ENCODE data around the gene CFAP157.

Gene CFAP157

DNA sequence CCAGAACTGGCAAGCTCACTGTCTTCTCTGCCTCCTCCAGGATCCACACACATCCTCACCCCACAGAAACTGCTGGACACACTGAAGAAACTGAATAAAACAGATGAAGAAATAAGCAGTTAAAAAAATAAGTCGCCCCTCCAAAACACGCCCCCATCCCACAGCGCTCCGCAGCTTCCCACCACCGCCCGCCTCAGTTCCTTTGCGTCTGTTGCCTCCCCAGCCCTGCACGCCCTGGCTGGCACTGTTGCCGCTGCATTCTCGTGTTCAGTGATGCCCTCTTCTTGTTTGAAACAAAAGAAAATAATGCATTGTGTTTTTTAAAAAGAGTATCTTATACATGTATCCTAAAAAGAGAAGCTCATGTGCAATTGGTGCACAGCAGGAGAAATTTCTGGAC is 16.1 kb upstream of the CFAP157 start:
- H3K4me3 ChIP-seq (ENCODE audit: control insufficient read depth, low read depth, low read length), result no peak overlapping the region
- TF ChIP-seq, protein P1, sequence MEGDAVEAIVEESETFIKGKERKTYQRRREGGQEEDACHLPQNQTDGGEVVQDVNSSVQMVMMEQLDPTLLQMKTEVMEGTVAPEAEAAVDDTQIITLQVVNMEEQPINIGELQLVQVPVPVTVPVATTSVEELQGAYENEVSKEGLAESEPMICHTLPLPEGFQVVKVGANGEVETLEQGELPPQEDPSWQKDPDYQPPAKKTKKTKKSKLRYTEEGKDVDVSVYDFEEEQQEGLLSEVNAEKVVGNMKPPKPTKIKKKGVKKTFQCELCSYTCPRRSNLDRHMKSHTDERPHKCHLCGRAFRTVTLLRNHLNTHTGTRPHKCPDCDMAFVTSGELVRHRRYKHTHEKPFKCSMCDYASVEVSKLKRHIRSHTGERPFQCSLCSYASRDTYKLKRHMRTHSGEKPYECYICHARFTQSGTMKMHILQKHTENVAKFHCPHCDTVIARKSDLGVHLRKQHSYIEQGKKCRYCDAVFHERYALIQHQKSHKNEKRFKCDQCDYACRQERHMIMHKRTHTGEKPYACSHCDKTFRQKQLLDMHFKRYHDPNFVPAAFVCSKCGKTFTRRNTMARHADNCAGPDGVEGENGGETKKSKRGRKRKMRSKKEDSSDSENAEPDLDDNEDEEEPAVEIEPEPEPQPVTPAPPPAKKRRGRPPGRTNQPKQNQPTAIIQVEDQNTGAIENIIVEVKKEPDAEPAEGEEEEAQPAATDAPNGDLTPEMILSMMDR (IDR thresholded peaks at IDR 0.05; ENCODE audit: control insufficient read depth, insufficient read depth, low read depth, low read length, missing control alignments), result no peak
- no peak for DNase-seq (ENCODE audit: low read depth)

DNA sequence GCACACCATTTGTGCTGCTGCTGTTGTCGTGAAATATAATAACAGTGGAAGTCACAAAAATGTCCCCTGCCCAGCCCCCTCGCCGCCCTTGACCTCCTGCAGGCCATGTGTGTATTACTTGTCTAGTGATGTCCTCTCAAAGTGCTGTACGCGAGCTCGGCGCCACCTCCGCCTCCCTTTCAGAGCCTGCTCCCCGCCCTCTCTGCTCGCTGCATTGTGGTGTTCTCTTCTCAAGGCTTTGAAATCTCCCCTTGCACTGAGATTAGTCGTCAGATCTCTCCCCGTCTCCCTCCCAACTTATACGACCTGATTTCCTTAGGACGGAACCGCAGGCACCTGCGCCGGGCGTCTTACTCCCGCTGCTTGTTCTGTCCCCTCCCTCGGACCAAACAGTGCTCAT is 14.7 kb upstream of the CFAP157 start:
- DNase-seq (ENCODE audit: low read depth), result no peak
- TF ChIP-seq, protein P1 (IDR thresholded peaks at IDR 0.05; ENCODE audit: control insufficient read depth, insufficient read depth, low read depth, low read length, missing control alignments), result no peak
- H3K4me3 ChIP-seq (ENCODE audit: control insufficient read depth, low read depth, low read length), result no peak overlapping the region

DNA sequence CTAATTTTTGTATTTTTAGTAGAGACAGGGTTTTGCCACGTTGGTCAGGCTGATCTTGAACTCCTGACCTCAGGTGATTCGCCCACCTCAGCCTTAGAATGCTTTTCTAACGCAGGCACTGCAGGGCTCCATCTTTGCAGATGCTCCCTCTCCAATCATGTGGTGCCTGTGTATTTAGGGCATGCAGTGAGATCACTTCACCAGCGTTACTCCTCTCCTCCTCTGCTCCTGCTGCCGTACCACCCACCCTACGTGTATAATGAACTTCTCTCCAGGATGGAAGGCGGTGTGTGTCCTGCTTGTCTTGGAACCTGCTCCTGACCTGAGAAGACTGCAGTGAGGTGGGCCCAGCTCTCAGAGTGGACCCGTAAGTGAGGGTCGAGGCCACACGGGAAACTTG is 13.6 kb upstream of the CFAP157 start:
- H3K4me3 ChIP-seq (ENCODE audit: control insufficient read depth, low read depth, low read length), result no peak overlapping the region
- no peak for DNase-seq (ENCODE audit: low read depth)
- TF ChIP-seq, protein P1 (IDR thresholded peaks at IDR 0.05; ENCODE audit: control insufficient read depth, insufficient read depth, low read depth, low read length, missing control alignments), result no peak

DNA sequence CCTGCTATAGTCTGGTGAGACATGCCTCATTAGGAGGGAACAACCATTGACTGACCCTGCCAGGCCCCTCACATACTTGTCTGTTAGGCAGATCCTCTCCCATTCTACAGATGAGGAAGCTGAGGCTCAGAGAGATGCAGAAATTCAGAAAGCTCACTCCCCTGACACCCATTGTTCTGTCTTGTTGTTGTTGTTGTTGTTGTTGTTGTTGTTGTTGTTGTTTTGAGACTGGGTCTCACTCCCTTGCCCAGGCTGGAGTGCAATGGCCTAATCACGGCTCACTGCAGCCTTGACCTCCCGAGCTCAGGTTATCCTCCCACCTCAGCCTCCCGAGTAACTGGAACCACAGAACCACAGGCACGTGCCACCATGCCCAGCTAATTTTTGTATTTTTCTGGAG is 13.1 kb upstream of the CFAP157 start:
- DNase-seq (ENCODE audit: low read depth), result no peak
- TF ChIP-seq, protein P1 (IDR thresholded peaks at IDR 0.05; ENCODE audit: control insufficient read depth, insufficient read depth, low read depth, low read length, missing control alignments), result no peak
- H3K4me3 ChIP-seq (ENCODE audit: control insufficient read depth, low read depth, low read length), result no peak overlapping the region

DNA sequence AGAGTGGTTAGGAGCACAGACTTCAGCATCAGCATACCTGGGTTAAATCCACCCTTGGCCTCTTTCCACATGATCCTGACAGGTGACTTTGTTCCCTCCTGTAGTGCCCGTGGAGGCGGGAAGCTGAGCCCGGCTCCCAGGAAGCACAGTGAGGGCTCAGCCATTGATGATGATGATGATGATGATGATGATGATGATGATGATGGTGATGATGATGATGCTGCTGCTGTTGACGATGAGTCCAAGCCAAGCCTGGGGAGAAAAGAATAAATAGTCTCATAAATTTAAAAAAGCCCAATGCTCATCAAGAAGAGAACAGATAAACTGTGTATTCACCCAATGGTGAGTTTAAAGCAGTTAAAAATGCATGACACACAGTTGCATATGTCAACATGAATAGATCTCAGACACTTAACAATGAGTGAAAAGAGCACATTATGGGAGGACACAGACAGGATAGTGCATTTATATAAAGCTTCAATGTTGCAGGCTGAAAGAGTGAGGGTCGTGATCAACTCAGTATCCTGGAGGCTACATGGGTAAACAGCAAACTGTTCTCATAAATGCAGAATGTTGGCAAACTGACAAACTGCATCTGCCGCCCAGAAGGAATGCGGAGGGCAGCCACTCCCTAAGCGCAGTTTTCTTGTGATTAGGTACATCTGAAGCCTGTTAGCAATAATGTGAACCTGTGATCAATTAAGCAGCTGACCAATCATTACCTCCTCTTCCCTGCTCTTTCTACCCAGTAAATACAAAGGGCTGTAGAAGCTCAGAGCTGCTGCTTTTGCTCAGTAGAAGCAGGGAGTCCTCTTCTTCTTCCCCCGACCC is 11.7 kb upstream of the CFAP157 start:
- TF ChIP-seq, protein P1 (IDR thresholded peaks at IDR 0.05; ENCODE audit: control insufficient read depth, insufficient read depth, low read depth, low read length, missing control alignments), result no peak
- H3K4me3 ChIP-seq (ENCODE audit: control insufficient read depth, low read depth, low read length), result no peak overlapping the region
- DNase-seq (ENCODE audit: low read depth), result peak; percentile 40

DNA sequence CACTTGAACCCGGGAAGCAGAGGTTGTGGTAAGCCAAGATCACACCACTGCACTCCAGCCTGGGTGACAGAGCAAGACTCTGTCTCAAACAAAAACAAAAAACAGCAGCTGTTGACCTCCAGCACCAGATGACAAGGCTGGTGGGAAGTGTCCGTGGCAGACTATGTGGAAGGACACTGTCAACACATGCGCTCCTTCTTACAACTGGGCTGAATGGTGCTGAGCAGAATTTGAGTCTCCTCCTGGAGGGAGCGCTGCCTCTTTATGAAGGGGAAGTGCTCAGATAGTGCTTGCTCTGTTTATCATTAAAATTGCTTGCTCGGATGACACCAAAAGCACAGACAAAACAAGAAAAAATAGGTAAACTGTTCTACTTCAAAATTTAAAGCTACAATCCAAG is 9.2 kb upstream of the CFAP157 start:
- no peak overlapping the region for H3K4me3 ChIP-seq (ENCODE audit: control insufficient read depth, low read depth, low read length)
- TF ChIP-seq, protein P1 (IDR thresholded peaks at IDR 0.05; ENCODE audit: control insufficient read depth, insufficient read depth, low read depth, low read length, missing control alignments), result no peak
- DNase-seq (ENCODE audit: low read depth), result no peak
